OCI-LY7 (cell line): Measurements from ENCODE around the gene PATJ. TPM values are rescaled to one million over a fixed set of nuclear protein-coding genes. Genes with fewer than 3 reads are reported as not detected.

Source experiments
- BruUV-seq: library from RNA; stranded (reverse); fragments of 400-500 nt; replicated peaks from 2 replicates; lab custom pipeline; 2021; lab: Mats Ljungman, UMichigan
- CTCF ChIA-PET: fragments of 300-600 bp; sonication (Branson Sonifier 250); formaldehyde crosslinking; loops from one replicate; lab custom pipeline; 2022; ENCODE audit warnings: antibody characterized with exemption; ENCODE audit not compliant: unreplicated experiment; lab: Charles Lee
- POLR2A ChIA-PET: fragments of 300-600 bp; sonication (Branson Sonifier 250); formaldehyde crosslinking; loops from one replicate; lab custom pipeline; 2022; ENCODE audit warnings: antibody characterized with exemption; lab: Charles Lee
- DNase-seq: peaks from one replicate; pipeline ENCODE4 v3.0.0-alpha.2; 2015; ENCODE audit warnings: low spot score
- H2AFZ ChIP-seq: fragments of 200-600 bp; sonication (generic), shearing (Covaris generic); 2 replicates; pipeline ENCODE4 v1.6.1; 2014; ENCODE audit warnings: mild to moderate bottlenecking, antibody characterized with exemption, low read length, moderate library complexity
- H3K27ac ChIP-seq: fragments of 200-600 bp; sonication (generic); 2 replicates; pipeline ENCODE4 v1.5.1; 2014; ENCODE audit warnings: mixed run types, low read depth, mild to moderate bottlenecking, moderate library complexity, low read length, inconsistent platforms; ENCODE audit not compliant: poor library complexity, severe bottlenecking
- H3K36me3 ChIP-seq: fragments of 200-600 bp; sonication (generic); 2 replicates; pipeline ENCODE4 v1.6.1; 2014; ENCODE audit warnings: mild to moderate bottlenecking, antibody characterized with exemption, low read length, moderate library complexity, mixed read lengths; ENCODE audit not compliant: insufficient read depth
- H3K4me1 ChIP-seq: fragments of 200-600 bp; sonication (generic); 2 replicates; pipeline ENCODE4 v1.5.1; 2014; ENCODE audit warnings: mild to moderate bottlenecking, low read length; ENCODE audit not compliant: insufficient read depth, poor library complexity, severe bottlenecking
- H3K4me2 ChIP-seq: fragments of 200-600 bp; sonication (generic); 2 replicates; pipeline ENCODE4 v1.6.1; 2014; ENCODE audit warnings: mild to moderate bottlenecking, low read length
- H3K4me3 ChIP-seq: fragments of 200-600 bp; sonication (generic); 2 replicates; pipeline ENCODE4 v1.5.1; 2014; ENCODE audit warnings: mild to moderate bottlenecking, low read depth, low read length; ENCODE audit not compliant: poor library complexity, severe bottlenecking
- H3K79me2 ChIP-seq: fragments of 200-600 bp; sonication (generic); 2 replicates; pipeline ENCODE4 v1.6.1; 2016; ENCODE audit warnings: low read depth, mild to moderate bottlenecking, low read length, moderate library complexity, mixed read lengths; ENCODE audit not compliant: insufficient read depth
- H3K9me2 ChIP-seq: fragments of 200-600 bp; sonication (generic); 2 replicates; pipeline ENCODE4 v1.6.1; 2016; ENCODE audit warnings: mild to moderate bottlenecking, low read length, mixed read lengths; ENCODE audit not compliant: insufficient read depth
- H3K9me3 ChIP-seq: fragments of 200-600 bp; sonication (generic); 2 replicates; pipeline ENCODE4 v1.6.1; 2014; ENCODE audit warnings: mild to moderate bottlenecking, mixed run types, low read length, mixed read lengths
- H4K20me1 ChIP-seq: fragments of 200-600 bp; sonication (generic); 2 replicates; pipeline ENCODE4 v1.6.1; 2014; ENCODE audit warnings: mild to moderate bottlenecking, antibody characterized with exemption, low read length, moderate library complexity, mixed read lengths; ENCODE audit not compliant: insufficient read depth
- EZH2phosphoT487 ChIP-seq: fragments of 200-600 bp; sonication (generic); IDR thresholded peaks from 2 replicates; pipeline ENCODE4 v1.6.1; 2018; ENCODE audit warnings: low read depth, borderline replicate concordance, mild to moderate bottlenecking, mixed run types, antibody characterized with exemption, low read length, moderate library complexity, mixed read lengths
- intact Hi-C: fragments of 100-400 bp; cut with micrococcal nuclease; formaldehyde crosslinking; loops from one replicate; pipeline ENCODE4 v1.10.0; 2022; ENCODE audit not compliant: unreplicated experiment
- total RNA-seq, 2 experiments: library from RNA; depleted of rRNA in 1 of 2; stranded (reverse); fragments of >200 nt in 1 of 2; shearing (Covaris generic) in 1 of 2; gene quantifications; 2 replicates each; pipeline ENCODE4 v1.2.3, GENCODE V29; 2014 to 2022
- TF ChIP-seq, protein P1 (sequence below): fragments of 200-600 bp; sonication (generic); conservative IDR thresholded peaks from 2 replicates; pipeline ENCODE4 v1.5.1; 2014; ENCODE audit warnings: mild to moderate bottlenecking, antibody characterized with exemption, low read length, moderate library complexity, mixed read lengths

The PATJ gene
- total RNA-seq, 2 experiments from 2014 or later, result 0.95 to 4.0 TPM

DNA sequence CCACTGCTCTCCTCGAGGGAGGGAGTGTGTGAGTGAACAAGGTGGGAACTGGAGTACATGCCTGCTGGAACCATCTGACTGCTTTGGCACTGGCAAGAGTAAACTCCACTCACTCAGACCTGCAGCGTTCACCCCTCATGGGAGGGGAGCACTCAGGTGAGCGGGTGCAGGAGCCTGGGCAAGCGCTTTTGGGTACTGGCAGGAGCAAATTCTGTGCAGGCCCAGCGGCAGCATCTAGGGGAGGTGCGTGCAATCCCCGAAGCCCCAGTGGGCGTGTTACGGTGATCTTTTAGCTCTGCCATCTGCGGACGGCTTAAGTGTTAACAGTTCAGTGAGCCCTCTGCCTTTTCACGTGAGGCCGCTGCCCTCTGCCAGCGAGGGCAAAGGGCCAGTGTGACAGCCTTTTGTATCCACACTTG, 127.4 kb downstream of the PATJ start:
- H3K36me3 ChIP-seq, result no peaks in the 10 kb centered on the region
- no peaks in the 10 kb centered on the region for H3K79me2 ChIP-seq
- no peaks in the 10 kb centered on the region for H3K4me1 ChIP-seq
- no peak for TF ChIP-seq EZH2phosphoT487
- TF ChIP-seq, protein P1, sequence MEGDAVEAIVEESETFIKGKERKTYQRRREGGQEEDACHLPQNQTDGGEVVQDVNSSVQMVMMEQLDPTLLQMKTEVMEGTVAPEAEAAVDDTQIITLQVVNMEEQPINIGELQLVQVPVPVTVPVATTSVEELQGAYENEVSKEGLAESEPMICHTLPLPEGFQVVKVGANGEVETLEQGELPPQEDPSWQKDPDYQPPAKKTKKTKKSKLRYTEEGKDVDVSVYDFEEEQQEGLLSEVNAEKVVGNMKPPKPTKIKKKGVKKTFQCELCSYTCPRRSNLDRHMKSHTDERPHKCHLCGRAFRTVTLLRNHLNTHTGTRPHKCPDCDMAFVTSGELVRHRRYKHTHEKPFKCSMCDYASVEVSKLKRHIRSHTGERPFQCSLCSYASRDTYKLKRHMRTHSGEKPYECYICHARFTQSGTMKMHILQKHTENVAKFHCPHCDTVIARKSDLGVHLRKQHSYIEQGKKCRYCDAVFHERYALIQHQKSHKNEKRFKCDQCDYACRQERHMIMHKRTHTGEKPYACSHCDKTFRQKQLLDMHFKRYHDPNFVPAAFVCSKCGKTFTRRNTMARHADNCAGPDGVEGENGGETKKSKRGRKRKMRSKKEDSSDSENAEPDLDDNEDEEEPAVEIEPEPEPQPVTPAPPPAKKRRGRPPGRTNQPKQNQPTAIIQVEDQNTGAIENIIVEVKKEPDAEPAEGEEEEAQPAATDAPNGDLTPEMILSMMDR, result no peak
- H3K4me3 ChIP-seq, result no peak overlapping the region
- no peak overlapping the region for H3K27ac ChIP-seq
- CTCF ChIA-PET, result no interaction called here
- H3K9me2 ChIP-seq, result no peaks in the 10 kb centered on the region
- intact Hi-C loops, result no loop called here
- no peak for DNase-seq
- no peak overlapping the region for H3K4me2 ChIP-seq
- POLR2A ChIA-PET, result no interaction called here
- H3K9me3 ChIP-seq, result no peaks in the 10 kb centered on the region
- H2AFZ ChIP-seq, result no peak overlapping the region
- BruUV-seq, result no TSS peak
- H4K20me1 ChIP-seq, result no peaks in the 10 kb centered on the region

DNA sequence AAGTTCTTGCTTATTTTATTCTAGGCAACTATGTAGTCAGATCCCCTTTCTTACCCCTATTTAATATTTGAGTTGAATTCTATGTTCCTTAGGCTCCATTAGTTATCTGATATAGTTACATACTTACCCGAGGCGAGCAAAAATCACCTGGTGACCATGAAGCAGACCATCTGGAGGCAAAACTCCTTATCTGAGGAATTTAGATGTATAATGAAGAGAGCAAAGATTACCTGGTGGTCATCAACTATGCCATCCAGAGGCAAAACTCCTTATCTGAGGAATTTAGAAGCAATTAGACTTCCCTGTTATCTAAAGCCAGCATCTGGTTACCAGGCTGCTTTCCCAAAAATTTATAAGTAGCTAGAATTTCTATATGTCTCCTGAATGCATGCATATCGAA, 129.9 kb downstream of the PATJ start:
- Histone ChIP-seq H3K9me2 (no peaks in the 10 kb centered on the region), H2AFZ (no peak overlapping the region), H3K36me3 (no peaks in the 10 kb centered on the region), H3K4me2 (no peak overlapping the region), H3K9me3 (no peaks in the 10 kb centered on the region), H3K4me3 (no peak overlapping the region), H3K27ac (no peak overlapping the region), H4K20me1 (no peaks in the 10 kb centered on the region), H3K4me1 (no peaks in the 10 kb centered on the region), H3K79me2 (no peaks in the 10 kb centered on the region)
- intact Hi-C loops, result no loop called here
- TF ChIP-seq, protein P1, result no peak
- TF ChIP-seq EZH2phosphoT487, result no peak
- CTCF ChIA-PET, result no interaction called here
- BruUV-seq, result no TSS peak
- POLR2A ChIA-PET, result no interaction called here
- DNase-seq, result no peak

DNA sequence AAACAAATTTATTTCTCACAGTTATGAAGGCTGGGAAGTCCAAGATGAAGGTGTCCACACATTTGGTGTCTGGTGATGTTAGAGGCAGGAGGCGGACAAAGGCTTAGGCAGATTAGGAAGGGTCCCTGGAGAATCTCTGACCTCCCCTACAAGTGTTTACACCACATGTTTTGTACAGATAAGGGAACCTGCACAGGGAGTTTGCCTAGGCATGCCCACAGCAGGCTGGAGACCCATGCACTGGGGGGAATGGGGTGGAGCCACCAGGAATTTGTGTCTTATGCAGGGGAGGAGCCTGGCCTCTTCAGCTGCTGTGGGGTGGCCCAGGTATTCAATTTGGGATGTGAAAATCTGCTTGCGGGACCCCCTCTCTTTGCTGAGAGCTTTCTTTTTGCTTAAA, 131.3 kb downstream of the PATJ start:
- no TSS peak for BruUV-seq
- TF ChIP-seq EZH2phosphoT487, result no peak
- TF ChIP-seq, protein P1, result no peak
- CTCF ChIA-PET, result no interaction called here

More for the DNA sequence above, 131.3 kb downstream of the PATJ start:
- Histone ChIP-seq H4K20me1 (no peaks in the 10 kb centered on the region), H3K4me1 (no peaks in the 10 kb centered on the region), H3K36me3 (no peaks in the 10 kb centered on the region), H3K9me2 (no peaks in the 10 kb centered on the region), H3K27ac (no peak overlapping the region), H3K4me2 (no peak overlapping the region), H2AFZ (no peak overlapping the region), H3K4me3 (no peak overlapping the region), H3K79me2 (no peaks in the 10 kb centered on the region), H3K9me3 (no peaks in the 10 kb centered on the region)
- no peak for DNase-seq
- intact Hi-C loops, result no loop called here
- POLR2A ChIA-PET, result no interaction called here
